Measurements from ENCODE around the gene CNTNAP2. TPM values are rescaled to one million over a fixed set of nuclear protein-coding genes. Genes with fewer than 3 reads are reported as not detected.
A peak's percentile ranks its signal among the peaks of the same experiment; 100 is the strongest.

CNTNAP2 gene
- total and polyA plus RNA-seq, 2 of the 13 experiments (the other 11 are each of a cell fraction or from before 2014, with no cell fraction given) = 0.40 to 0.42 TPM

DNA sequence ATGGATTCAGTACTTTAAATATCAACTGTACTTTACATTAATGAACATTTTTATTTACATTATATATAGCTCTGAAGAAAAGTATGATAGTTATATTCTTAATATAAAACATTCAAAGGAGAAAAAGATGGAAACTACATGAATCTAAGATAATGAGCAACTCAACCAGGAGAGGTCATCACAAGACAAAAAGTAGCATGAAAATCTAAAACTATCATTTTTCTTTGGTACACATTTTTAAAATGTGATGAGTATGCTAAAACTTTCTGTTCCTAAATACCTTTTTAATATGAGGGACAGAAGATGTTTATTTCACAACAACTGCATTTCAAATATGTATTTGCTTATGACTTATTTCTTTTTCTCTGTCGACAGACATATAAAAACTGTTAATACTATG, 2.4 kb downstream of the CNTNAP2 start:
- Histone ChIP-seq H3K36me3 (replicated peaks in 1 of 2; ENCODE audit: control insufficient read depth in 1 of 2, insufficient read depth in 2 of 2, low read length in 2 of 2) (no peaks in the 10 kb centered on the region), H3K9ac (ENCODE audit: insufficient read depth, low read depth, low read length) (no peak overlapping the region), H3K4me2 (ENCODE audit: low read depth, low read length) (no peak overlapping the region), H3K9me3 (ENCODE audit: low read length) (peaks cover 10% of the 10 kb centered on the region; the same call in 1 of the 2 replicates), H4K20me1 (ENCODE audit: insufficient read depth, low read length) (no peaks in the 10 kb centered on the region), H3K79me2 (ENCODE audit: insufficient read depth, low read length) (no peaks in the 10 kb centered on the region), H3K27ac (ENCODE audit: extremely low read length, insufficient read depth, low read length) (no peak overlapping the region), H3K27me3 (ENCODE audit: control insufficient read depth in 1 of 2, insufficient read depth in 2 of 2, low read length in 2 of 2) (no peaks in the 10 kb centered on the region; a peak in 1 of 5 replicates), H3K4me1 (ENCODE audit: insufficient read depth, low read length) (no peaks in the 10 kb centered on the region), H2AFZ (ENCODE audit: low read length) (no peak overlapping the region), H3K4me3 (replicated peaks in 1 of 3; ENCODE audit: insufficient read depth in 1 of 3, low read depth in 2 of 3, low read length in 3 of 3) (no peak overlapping the region)
- no peak for TF ChIP-seq MEIS1 (CRISPR knock-in tag; IDR thresholded peaks at IDR 0.05; ENCODE audit: borderline replicate concordance)
- TF ChIP-seq, protein P1, sequence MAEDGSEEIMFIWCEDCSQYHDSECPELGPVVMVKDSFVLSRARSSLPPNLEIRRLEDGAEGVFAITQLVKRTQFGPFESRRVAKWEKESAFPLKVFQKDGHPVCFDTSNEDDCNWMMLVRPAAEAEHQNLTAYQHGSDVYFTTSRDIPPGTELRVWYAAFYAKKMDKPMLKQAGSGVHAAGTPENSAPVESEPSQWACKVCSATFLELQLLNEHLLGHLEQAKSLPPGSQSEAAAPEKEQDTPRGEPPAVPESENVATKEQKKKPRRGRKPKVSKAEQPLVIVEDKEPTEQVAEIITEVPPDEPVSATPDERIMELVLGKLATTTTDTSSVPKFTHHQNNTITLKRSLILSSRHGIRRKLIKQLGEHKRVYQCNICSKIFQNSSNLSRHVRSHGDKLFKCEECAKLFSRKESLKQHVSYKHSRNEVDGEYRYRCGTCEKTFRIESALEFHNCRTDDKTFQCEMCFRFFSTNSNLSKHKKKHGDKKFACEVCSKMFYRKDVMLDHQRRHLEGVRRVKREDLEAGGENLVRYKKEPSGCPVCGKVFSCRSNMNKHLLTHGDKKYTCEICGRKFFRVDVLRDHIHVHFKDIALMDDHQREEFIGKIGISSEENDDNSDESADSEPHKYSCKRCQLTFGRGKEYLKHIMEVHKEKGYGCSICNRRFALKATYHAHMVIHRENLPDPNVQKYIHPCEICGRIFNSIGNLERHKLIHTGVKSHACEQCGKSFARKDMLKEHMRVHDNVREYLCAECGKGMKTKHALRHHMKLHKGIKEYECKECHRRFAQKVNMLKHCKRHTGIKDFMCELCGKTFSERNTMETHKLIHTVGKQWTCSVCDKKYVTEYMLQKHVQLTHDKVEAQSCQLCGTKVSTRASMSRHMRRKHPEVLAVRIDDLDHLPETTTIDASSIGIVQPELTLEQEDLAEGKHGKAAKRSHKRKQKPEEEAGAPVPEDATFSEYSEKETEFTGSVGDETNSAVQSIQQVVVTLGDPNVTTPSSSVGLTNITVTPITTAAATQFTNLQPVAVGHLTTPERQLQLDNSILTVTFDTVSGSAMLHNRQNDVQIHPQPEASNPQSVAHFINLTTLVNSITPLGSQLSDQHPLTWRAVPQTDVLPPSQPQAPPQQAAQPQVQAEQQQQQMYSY (CRISPR knock-in tag; IDR thresholded peaks at IDR 0.05) = no peak
- TF ChIP-seq, protein P2, sequence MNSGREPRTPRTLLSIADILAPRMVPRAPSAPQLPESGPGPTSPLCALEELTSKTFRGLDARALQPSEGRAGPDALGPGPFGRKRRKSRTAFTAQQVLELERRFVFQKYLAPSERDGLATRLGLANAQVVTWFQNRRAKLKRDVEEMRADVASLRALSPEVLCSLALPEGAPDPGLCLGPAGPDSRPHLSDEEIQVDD (CRISPR knock-in tag; IDR thresholded peaks at IDR 0.05; ENCODE audit: borderline replicate concordance) = no peak
- TF ChIP-seq, protein P3, sequence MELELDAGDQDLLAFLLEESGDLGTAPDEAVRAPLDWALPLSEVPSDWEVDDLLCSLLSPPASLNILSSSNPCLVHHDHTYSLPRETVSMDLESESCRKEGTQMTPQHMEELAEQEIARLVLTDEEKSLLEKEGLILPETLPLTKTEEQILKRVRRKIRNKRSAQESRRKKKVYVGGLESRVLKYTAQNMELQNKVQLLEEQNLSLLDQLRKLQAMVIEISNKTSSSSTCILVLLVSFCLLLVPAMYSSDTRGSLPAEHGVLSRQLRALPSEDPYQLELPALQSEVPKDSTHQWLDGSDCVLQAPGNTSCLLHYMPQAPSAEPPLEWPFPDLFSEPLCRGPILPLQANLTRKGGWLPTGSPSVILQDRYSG (CRISPR knock-in tag; IDR thresholded peaks at IDR 0.05) = no peak
- TF ChIP-seq PBX3 (CRISPR knock-in tag; IDR thresholded peaks at IDR 0.05; ENCODE audit: borderline replicate concordance) = no peak
- TF ChIP-seq MAFK (conservative IDR thresholded peaks at IDR 0.05 in 1 of 2, IDR thresholded peaks at IDR 0.05 in 1 of 2; ENCODE audit: low read length in 2 of 2) = peak; percentile 65 to 71; a peak in 3 of 4 replicates
- TF ChIP-seq ATF6 (CRISPR knock-in tag; conservative IDR thresholded peaks at IDR 0.05) = no peak
- no peak for TF ChIP-seq MTF2 (CRISPR knock-in tag; IDR thresholded peaks at IDR 0.05; ENCODE audit: borderline replicate concordance)
- TF ChIP-seq, protein P4, sequence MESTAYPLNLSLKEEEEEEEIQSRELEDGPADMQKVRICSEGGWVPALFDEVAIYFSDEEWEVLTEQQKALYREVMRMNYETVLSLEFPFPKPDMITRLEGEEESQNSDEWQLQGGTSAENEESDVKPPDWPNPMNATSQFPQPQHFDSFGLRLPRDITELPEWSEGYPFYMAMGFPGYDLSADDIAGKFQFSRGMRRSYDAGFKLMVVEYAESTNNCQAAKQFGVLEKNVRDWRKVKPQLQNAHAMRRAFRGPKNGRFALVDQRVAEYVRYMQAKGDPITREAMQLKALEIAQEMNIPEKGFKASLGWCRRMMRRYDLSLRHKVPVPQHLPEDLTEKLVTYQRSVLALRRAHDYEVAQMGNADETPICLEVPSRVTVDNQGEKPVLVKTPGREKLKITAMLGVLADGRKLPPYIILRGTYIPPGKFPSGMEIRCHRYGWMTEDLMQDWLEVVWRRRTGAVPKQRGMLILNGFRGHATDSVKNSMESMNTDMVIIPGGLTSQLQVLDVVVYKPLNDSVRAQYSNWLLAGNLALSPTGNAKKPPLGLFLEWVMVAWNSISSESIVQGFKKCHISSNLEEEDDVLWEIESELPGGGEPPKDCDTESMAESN (CRISPR knock-in tag; conservative IDR thresholded peaks at IDR 0.05) = no peak
- TF ChIP-seq MAFF (IDR thresholded peaks at IDR 0.05; ENCODE audit: low read depth, low read length) = 0 out of 2 replicates have a peak, but pooled peaks have one; percentile 54
- no peak for TF ChIP-seq MLLT10 (CRISPR knock-in tag; IDR thresholded peaks at IDR 0.05)
- no peak for TF ChIP-seq ZNF850 (CRISPR knock-in tag; conservative IDR thresholded peaks at IDR 0.05)
- no peak for TF ChIP-seq KDM6A (CRISPR knock-in tag; IDR thresholded peaks at IDR 0.05; ENCODE audit: low read depth)
- TF ChIP-seq ZBTB21 (CRISPR knock-in tag; IDR thresholded peaks at IDR 0.05) = no peak
- 3% methylated on average over 1 of the region's 1 CpG for WGBS (ENCODE audit: low lambda C conversion rate)
- ChIA-PET POLR2A (no interaction called here), CTCF (ENCODE audit: low intra/inter-chr PET ratio, low total read pairs) (no interaction called here)
- ATAC-seq (no peak), FAIRE-seq (no peak), DNase-seq (ENCODE audit: low spot score) (no peak)
- in situ Hi-C loops (cut with HindIII; ENCODE audit: extremely low pct_ligation_motif_present, low pct_unique_long_range_greater_than_20kb) (no loop called here), intact Hi-C loops (cut with micrococcal nuclease; ENCODE audit: unreplicated experiment) (no loop called here)
- no TSS peak for BruUV-seq (replicated peaks)
